Measurements from ENCODE around the gene ZMYND8.
A peak's percentile ranks its signal among the peaks of the same experiment; 100 is the strongest.
"Not testable (repeated sequence)": the region's sequence is repeated elsewhere in the genome, so short reads cannot be mapped to it uniquely, and the experiment has no call there.

Gene ZMYND8

GRCh38 chr20:47281376-47281775 lies 75.1 kb downstream of the ZMYND8 start:
- peak; percentile 38 for DNase-seq

- DNase-seq = no peak
These were observed 75.8 kb downstream of the ZMYND8 start for GRCh38 chr20:47280668-47281067.

GRCh38 chr20:47280228-47280627 lies 76.3 kb downstream of the ZMYND8 start:
- no peak for DNase-seq

- DNase-seq = no peak
These were observed 77.6 kb downstream of the ZMYND8 start for GRCh38 chr20:47278907-47279348.

GRCh38 chr20:47277535-47277872 lies 79.0 kb downstream of the ZMYND8 start:
- DNase-seq = not testable (repeated sequence)

- DNase-seq = peak; percentile 3
These were observed 79.5 kb downstream of the ZMYND8 start for GRCh38 chr20:47276851-47277534.

- no peak for DNase-seq
These were observed 80.2 kb downstream of the ZMYND8 start for GRCh38 chr20:47276251-47276650.

GRCh38 chr20:47275548-47275947 lies 81.0 kb downstream of the ZMYND8 start:
- no peak for DNase-seq

- peak; percentile 2 for DNase-seq
These were observed 81.9 kb downstream of the ZMYND8 start for GRCh38 chr20:47274401-47275108.

GRCh38 chr20:47273591-47274235 lies 82.8 kb downstream of the ZMYND8 start:
- DNase-seq = no peak

GRCh38 chr20:47272893-47273590 lies 83.5 kb downstream of the ZMYND8 start:
- peak; percentile 63 for DNase-seq

GRCh38 chr20:47271046-47271615 lies 85.4 kb downstream of the ZMYND8 start:
- DNase-seq = no peak

GRCh38 chr20:47269309-47270165 lies 87.0 kb downstream of the ZMYND8 start:
- DNase-seq = no peak

- DNase-seq = no peak
These were observed 88.9 kb downstream of the ZMYND8 start for GRCh38 chr20:47267621-47268020.

GRCh38 chr20:47266847-47267515 lies 89.5 kb downstream of the ZMYND8 start:
- no peak for DNase-seq

- DNase-seq = peak; percentile 16
These were observed 90.5 kb downstream of the ZMYND8 start for GRCh38 chr20:47265984-47266383.

GRCh38 chr20:47265214-47265613 lies 91.3 kb downstream of the ZMYND8 start:
- no peak for DNase-seq

- peak; percentile 39 for DNase-seq
These were observed 92.2 kb downstream of the ZMYND8 start for GRCh38 chr20:47264137-47264769.

- peak; percentile 23 for DNase-seq
These were observed 92.9 kb downstream of the ZMYND8 start for GRCh38 chr20:47263465-47264084.

GRCh38 chr20:47263080-47263464 lies 93.4 kb downstream of the ZMYND8 start:
- DNase-seq = no peak
